NCI-H2196 (cell line): Measurements from ENCODE around the gene HDGFL1.

Experiments
- DNase-seq: peaks from one replicate; lab custom pipeline; 2025; ENCODE audit not compliant: unreplicated experiment; lab: John Stamatoyannopoulos, UW

Gene HDGFL1

GRCh38 chr6:22569281-22570184 is at the start of gene HDGFL1:
TSS of gene HDGFL1 (plus strand) at chr6:22569566. CDS start at chr6:22569576, 10 bp downstream.
- no peak for DNase-seq

DNA sequence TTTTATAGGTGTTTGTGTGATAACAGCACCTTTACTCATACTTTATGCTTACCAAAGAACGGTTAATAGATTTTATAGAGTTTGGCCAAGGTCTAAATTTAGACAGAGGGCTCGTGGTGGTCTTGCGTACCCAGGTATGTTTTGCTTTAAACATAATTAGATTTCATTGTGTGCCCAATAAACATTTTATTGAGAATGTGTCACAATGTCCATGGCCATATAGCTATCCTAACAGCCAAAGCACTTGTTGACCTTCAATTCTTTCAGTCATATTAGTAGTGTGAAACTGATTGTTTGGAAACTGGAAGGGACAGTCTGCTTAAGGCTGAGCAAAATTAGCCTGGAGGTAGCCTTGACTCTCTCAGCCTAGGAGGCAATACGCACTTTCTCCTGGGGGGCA is 48.3 kb upstream of the HDGFL1 start:
- DNase-seq, result no peak

- no peak for DNase-seq
Observed at GRCh38 chr6:22526736-22527135, 42.6 kb upstream of the HDGFL1 start.

- no peak for DNase-seq
Observed at GRCh38 chr6:22529866-22530265, 39.5 kb upstream of the HDGFL1 start.

DNA sequence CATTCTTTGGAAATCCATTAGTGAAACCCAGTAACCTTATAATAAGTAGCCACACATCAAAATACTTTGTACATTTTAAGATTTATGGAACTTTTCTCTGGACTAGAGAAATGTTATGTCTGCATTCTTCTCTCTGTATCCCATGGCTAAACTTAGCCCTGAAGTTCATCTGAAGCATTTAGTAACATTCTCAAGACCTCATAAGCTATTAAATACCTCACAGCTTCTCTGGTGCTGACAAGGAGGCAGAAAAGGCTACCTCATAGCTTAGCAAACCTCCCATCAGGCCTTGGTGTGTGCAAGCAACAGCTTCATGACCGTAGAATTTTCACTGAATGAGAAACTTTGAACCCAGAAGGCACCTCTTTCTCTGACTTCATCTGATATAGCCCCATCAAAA is 38.9 kb upstream of the HDGFL1 start:
- no peak for DNase-seq

DNA sequence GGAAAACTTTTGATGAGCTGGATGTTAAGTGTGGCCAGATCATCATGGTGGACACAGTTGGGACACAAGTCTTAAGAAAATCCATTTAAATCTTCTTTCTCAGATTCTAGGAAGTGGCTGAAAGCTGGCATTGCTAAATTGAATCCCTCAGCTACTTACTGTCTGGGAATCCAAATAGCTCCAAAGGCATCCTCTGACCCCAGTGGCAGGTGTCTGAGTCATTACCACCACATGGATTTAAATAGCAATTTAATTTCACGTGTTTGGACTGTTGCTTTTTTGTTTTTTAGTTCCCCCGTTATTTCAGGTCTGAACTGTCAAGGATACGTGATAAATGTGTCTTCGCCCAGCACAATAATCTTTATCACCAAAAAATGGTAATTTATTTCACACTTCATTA is 33.2 kb upstream of the HDGFL1 start:
- DNase-seq, result no peak

DNA sequence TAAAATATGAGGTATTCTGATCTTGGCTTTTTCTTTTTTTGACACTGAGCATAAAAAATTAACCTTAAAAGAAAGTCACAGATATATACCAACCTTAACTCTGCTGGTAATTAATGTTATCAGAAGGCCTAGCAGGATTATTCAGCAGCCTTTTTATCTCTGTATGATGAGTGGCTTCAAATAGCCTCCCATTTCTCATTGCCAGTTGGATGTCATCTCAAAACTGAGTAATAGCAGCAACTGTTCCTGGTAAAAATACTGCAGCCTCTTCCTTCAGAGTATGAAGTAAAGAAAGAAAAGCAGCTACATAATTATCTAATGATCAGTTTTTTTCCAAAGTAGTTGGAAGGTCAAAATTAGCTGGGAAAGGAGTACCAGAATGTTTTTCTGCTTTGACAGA is 24.9 kb upstream of the HDGFL1 start:
- no peak for DNase-seq

GRCh38 chr6:22545051-22545450 is 24.3 kb upstream of the HDGFL1 start:
- DNase-seq, result no peak

DNA sequence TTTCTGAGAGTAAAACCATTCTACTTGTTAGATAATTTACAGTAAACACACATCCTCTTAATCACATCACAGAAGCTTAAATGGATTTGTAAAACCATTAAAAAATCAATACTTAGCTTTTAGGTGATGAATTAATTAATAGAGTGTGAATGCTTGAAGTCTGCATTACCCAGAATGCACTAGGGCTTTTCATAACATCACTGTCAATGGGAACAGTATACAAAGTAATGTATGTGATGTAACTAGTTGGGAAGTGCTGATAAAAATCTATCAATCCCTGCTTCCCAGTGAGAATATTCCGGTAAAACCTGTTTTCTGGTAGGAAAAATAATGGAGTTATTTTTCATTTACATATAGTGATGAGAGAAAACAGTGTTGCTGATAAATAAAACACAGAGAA is 23.1 kb upstream of the HDGFL1 start:
- no peak for DNase-seq

DNA sequence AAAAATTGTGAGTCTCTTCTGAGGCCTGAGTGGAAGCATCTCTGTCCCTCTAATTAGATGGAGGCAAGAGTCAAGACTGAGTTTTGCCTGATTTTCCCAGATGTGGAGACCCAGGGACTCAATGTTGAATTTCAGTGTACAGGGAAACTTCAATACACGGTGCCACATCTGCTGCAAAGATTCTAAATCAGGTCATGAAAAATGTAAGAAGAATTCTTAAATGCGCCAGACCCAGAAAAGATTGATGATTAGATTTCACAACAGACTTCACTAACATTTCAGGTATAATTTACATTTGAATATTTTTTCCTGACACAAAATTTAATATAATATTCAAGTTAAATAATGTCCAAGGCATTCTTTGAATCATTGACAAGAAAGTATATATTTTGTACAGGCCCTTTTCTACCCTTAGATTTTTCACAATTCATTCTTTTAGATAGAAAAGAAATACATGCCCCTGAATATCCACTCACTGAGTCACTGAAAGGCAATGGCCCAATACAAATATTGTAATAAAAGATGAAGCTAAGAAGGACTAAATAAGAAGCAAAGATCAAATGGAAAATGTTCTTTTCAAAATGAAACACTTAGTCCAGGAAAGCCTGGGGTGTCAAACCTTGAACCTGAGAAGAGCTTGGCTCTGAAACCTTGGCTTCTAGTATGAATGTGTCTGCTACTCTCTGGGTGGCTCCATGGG is 18.2 kb upstream of the HDGFL1 start:
- no peak for DNase-seq

GRCh38 chr6:22556266-22556665 is 13.1 kb upstream of the HDGFL1 start:
- DNase-seq, result no peak

GRCh38 chr6:22557007-22557406 is 12.4 kb upstream of the HDGFL1 start:
- no peak for DNase-seq

- no peak for DNase-seq
Observed at GRCh38 chr6:22558288-22558882, 11.0 kb upstream of the HDGFL1 start.

DNA sequence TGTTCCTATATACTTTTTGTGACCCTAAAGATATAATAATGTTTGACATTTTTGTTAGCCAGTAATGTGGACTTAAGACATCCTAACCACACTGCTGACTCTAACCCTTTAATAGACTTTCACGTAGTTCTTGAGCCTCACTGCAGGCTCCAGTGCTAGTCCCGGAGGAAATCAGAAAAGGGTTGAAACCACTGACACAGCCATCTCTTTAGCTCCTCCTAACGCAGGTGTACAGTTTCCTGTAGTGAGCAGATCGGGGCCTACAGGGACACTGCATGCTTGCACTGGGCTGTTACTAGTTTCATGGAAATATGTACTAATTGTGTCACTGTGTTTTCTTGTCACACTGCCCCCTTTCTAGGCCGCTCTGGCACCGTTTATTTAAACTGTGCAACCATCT is 512 bp upstream of the HDGFL1 start:
- no peak for DNase-seq

GRCh38 chr6:22570185-22570551 is 802 bp downstream of the HDGFL1 start:
- DNase-seq, result no peak

GRCh38 chr6:22575190-22575589 is 5.8 kb downstream of the HDGFL1 start:
- no peak for DNase-seq

DNA sequence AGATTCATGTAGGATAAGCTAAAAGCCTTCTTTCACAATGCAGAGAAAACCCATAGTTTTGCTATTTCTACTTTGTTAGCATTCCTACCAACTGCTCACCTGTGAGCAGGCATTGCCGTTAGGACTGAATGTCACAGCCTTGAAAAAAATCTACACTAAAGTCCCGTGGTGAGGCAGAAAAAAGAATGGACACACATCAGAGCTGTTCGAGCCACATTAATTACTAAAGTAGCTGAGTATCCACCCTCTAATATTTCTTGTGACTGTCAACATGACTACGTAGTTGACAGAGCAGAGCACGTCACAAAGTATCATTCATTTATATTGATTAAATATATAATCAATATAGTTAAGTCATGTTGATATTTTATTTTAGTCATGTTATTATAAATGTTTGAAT is 10.1 kb downstream of the HDGFL1 start:
- no peak for DNase-seq

GRCh38 chr6:22580337-22580736 is 11.0 kb downstream of the HDGFL1 start:
- DNase-seq, result no peak

GRCh38 chr6:22582417-22583205 is 13.2 kb downstream of the HDGFL1 start:
- DNase-seq, result no peak

- no peak for DNase-seq
Observed at GRCh38 chr6:22583230-22583629, 13.9 kb downstream of the HDGFL1 start.

DNA sequence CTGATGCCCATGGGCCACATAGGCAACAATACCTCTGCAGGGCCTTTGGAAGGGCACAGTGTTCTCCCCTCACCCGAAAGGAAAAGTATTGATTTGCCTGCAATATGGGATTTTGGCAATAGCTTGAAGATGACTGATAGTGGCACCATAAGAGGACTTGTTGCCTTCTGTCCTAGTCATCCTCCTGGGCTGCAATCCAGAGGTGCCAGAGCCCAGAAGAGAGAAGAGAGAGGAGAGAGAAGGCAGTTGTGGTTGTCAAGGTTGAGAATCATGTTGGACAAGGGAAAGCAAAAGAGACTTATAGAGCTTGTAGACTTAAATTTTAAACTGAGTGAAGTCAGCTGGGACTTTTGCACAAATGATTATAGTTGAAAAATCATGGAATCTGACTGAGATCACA is 14.6 kb downstream of the HDGFL1 start:
- no peak for DNase-seq
